ENCODE results near the gene INPP4B. TPM values are rescaled to one million over a fixed set of nuclear protein-coding genes. Genes with fewer than 3 reads are reported as not detected.

Gene INPP4B
- polyA plus RNA-seq, 1 of the 3 experiments (the other 2 are of a cell fraction): 0.08 TPM

GRCh38 chr4:142267101-142267500 is 579.0 kb downstream of the INPP4B start:
- Histone ChIP-seq H3K36me3 (replicated peaks in 1 of 2; ENCODE audit: control insufficient read depth in 1 of 2, insufficient read depth in 2 of 2, low read length in 1 of 2) (no peaks in the 10 kb centered on the region), H3K27ac (ENCODE audit: low read depth in 2 of 2, low read length in 1 of 2) (no peak overlapping the region), H3K4me3 (ENCODE audit: low read depth in 2 of 2, low read length in 1 of 2) (no peak overlapping the region), H3K27me3 (ENCODE audit: insufficient read depth) (no peaks in the 10 kb centered on the region), H3K79me2 (ENCODE audit: insufficient read depth) (no peaks in the 10 kb centered on the region), H3K9me2 (no peaks in the 10 kb centered on the region), H3K4me1 (ENCODE audit: control insufficient read depth in 1 of 2, insufficient read depth in 2 of 2, low read depth in 1 of 2, low read length in 1 of 2) (no peaks in the 10 kb centered on the region), H3F3A (replicated peaks; ENCODE audit: insufficient read depth) (no peaks in the 10 kb centered on the region), H2AFZ (ENCODE audit: low read depth) (no peak overlapping the region), H4K20me1 (ENCODE audit: insufficient read depth) (no peaks in the 10 kb centered on the region), H3K9ac (no peak overlapping the region), H3K9me3 (no peaks in the 10 kb centered on the region), H3K4me2 (no peak overlapping the region)
- 46% methylated on average over 3 of the region's 3 CpGs for WGBS (ENCODE audit: low lambda C conversion rate)
- DNase-seq: no peak
- ChIA-PET POLR2A (no interaction called here), CTCF (no interaction called here)
- TF ChIP-seq GABPA (IDR thresholded peaks at IDR 0.05; ENCODE audit: low read depth) (no peak), MAX (IDR thresholded peaks at IDR 0.05; ENCODE audit: low read depth) (no peak), MEF2A (IDR thresholded peaks at IDR 0.05; ENCODE audit: borderline replicate concordance, low read depth) (no peak), ELF1 (IDR thresholded peaks at IDR 0.05) (no peak), JUND (IDR thresholded peaks at IDR 0.05) (0 out of 2 replicates have a peak, but pooled peaks have one; percentile 15), NFIC (IDR thresholded peaks at IDR 0.05; ENCODE audit: borderline replicate concordance) (0 out of 2 replicates have a peak, but pooled peaks have one; percentile 29), EP300 (IDR thresholded peaks at IDR 0.05; ENCODE audit: borderline replicate concordance in 1 of 2, low read depth in 1 of 2, low read length in 1 of 2) (peak in 1 of 2 experiments; percentile 43; a peak in 1 of 4 replicates), FOSL2 (IDR thresholded peaks at IDR 0.05; ENCODE audit: borderline replicate concordance, low read depth) (no peak)
- TF ChIP-seq, protein P1, sequence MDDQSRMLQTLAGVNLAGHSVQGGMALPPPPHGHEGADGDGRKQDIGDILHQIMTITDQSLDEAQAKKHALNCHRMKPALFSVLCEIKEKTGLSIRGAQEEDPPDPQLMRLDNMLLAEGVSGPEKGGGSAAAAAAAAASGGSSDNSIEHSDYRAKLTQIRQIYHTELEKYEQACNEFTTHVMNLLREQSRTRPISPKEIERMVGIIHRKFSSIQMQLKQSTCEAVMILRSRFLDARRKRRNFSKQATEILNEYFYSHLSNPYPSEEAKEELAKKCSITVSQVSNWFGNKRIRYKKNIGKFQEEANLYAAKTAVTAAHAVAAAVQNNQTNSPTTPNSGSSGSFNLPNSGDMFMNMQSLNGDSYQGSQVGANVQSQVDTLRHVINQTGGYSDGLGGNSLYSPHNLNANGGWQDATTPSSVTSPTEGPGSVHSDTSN (IDR thresholded peaks at IDR 0.05): peak; percentile 83

DNA sequence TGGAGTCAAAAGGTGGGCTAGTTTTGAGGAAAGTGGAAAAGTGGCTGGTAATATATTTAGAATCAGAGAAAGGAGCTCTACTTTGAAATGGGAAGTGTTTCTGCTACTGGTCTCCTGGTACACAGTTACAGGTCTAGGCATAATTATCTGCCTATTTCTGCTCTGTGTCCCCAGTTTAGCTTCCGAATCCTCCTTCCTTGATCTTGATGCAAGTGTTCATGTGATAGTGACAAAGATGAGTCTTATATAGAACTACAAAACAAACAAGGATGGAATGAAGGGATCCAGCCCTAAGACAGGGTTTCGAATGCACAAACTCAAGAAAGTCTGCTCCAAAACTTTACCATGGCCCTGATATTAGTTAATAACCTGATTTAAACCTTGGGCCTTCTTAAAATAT is 580.2 kb downstream of the INPP4B start:
- no peaks in the 10 kb centered on the region for H3K4me1 ChIP-seq (ENCODE audit: control insufficient read depth in 1 of 2, insufficient read depth in 2 of 2, low read depth in 1 of 2, low read length in 1 of 2)
- H3K36me3 ChIP-seq (replicated peaks in 1 of 2; ENCODE audit: control insufficient read depth in 1 of 2, insufficient read depth in 2 of 2, low read length in 1 of 2): no peaks in the 10 kb centered on the region
- no peaks in the 10 kb centered on the region for H3F3A ChIP-seq (replicated peaks; ENCODE audit: insufficient read depth)
- H3K79me2 ChIP-seq (ENCODE audit: insufficient read depth): no peaks in the 10 kb centered on the region
- no peak overlapping the region for H2AFZ ChIP-seq (ENCODE audit: low read depth)
- H3K9me3 ChIP-seq: no peaks in the 10 kb centered on the region
- H3K4me3 ChIP-seq (ENCODE audit: low read depth in 2 of 2, low read length in 1 of 2): no peak overlapping the region
- no peaks in the 10 kb centered on the region for H4K20me1 ChIP-seq (ENCODE audit: insufficient read depth)
- H3K9me2 ChIP-seq: no peaks in the 10 kb centered on the region
- DNase-seq: no peak
- WGBS (ENCODE audit: low lambda C conversion rate): 84% methylated on average over 2 of the region's 2 CpGs
- H3K27ac ChIP-seq (ENCODE audit: low read depth in 2 of 2, low read length in 1 of 2): peak overlapping the region in 1 of 2 experiments; percentile 43; a peak in 1 of 4 replicates
- H3K27me3 ChIP-seq (ENCODE audit: insufficient read depth): no peaks in the 10 kb centered on the region
- ChIA-PET CTCF (no interaction called here), POLR2A (no interaction called here)
- no peak overlapping the region for H3K9ac ChIP-seq
- TF ChIP-seq SIN3A (IDR thresholded peaks at IDR 0.05; ENCODE audit: borderline replicate concordance, low read depth, low read length) (no peak), NRF1 (IDR thresholded peaks at IDR 0.05; ENCODE audit: low read depth, low read length) (no peak), FOSL2 (IDR thresholded peaks at IDR 0.05; ENCODE audit: borderline replicate concordance, low read depth) (no peak), FOXM1 (IDR thresholded peaks at IDR 0.05; ENCODE audit: low read depth) (no peak), EP300 (IDR thresholded peaks at IDR 0.05; ENCODE audit: borderline replicate concordance in 1 of 2, low read depth in 1 of 2, low read length in 1 of 2) (no peak), SMC3 (IDR thresholded peaks at IDR 0.05; ENCODE audit: low read depth, low read length) (no peak), RXRA (IDR thresholded peaks at IDR 0.05; ENCODE audit: borderline replicate concordance, low read depth) (no peak), RAD21 (IDR thresholded peaks at IDR 0.05; ENCODE audit: low read length) (no peak), GATA2 (CRISPR knock-in tag; IDR thresholded peaks at IDR 0.05) (no peak), USF2 (IDR thresholded peaks at IDR 0.05; ENCODE audit: borderline replicate concordance, low read depth, low read length) (no peak), TCF12 (IDR thresholded peaks at IDR 0.05) (no peak), ELF1 (IDR thresholded peaks at IDR 0.05) (no peak)
- TF ChIP-seq, protein P2, sequence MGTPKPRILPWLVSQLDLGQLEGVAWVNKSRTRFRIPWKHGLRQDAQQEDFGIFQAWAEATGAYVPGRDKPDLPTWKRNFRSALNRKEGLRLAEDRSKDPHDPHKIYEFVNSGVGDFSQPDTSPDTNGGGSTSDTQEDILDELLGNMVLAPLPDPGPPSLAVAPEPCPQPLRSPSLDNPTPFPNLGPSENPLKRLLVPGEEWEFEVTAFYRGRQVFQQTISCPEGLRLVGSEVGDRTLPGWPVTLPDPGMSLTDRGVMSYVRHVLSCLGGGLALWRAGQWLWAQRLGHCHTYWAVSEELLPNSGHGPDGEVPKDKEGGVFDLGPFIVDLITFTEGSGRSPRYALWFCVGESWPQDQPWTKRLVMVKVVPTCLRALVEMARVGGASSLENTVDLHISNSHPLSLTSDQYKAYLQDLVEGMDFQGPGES (IDR thresholded peaks at IDR 0.05; ENCODE audit: low read depth, low read length): no peak
- no peak overlapping the region for H3K4me2 ChIP-seq
